ENCODE results near the gene HES5.

The HES5 gene

GRCh38 chr1:2525920-2526823 is 3.9 kb downstream of the HES5 start, which contains the start of gene PANK4:
Gene PANK4 (minus strand): TSS chr1:2526596. CDS start chr1:2526587, 9 bp downstream.
- TF ChIP-seq, protein P1, sequence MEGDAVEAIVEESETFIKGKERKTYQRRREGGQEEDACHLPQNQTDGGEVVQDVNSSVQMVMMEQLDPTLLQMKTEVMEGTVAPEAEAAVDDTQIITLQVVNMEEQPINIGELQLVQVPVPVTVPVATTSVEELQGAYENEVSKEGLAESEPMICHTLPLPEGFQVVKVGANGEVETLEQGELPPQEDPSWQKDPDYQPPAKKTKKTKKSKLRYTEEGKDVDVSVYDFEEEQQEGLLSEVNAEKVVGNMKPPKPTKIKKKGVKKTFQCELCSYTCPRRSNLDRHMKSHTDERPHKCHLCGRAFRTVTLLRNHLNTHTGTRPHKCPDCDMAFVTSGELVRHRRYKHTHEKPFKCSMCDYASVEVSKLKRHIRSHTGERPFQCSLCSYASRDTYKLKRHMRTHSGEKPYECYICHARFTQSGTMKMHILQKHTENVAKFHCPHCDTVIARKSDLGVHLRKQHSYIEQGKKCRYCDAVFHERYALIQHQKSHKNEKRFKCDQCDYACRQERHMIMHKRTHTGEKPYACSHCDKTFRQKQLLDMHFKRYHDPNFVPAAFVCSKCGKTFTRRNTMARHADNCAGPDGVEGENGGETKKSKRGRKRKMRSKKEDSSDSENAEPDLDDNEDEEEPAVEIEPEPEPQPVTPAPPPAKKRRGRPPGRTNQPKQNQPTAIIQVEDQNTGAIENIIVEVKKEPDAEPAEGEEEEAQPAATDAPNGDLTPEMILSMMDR (IDR thresholded peaks at IDR 0.05) = no peak

DNA sequence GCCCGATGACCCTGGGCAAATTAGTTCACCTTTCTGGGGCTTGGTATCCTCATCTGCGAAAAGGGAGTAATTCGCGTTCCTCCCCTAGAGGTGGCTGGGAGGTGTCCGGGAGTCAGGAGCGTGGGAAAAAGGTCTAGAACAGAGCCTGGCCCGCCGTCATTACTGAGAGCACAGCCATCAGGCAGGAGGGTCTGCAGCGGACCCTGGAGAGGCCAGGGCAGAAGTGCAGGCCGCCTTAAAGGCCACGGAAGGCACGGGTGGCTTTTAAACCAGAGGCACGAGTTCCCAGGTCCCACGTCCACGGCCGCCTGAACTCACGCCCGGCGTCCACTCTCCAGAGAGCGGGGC is 4.5 kb downstream of the HES5 start:
- TF ChIP-seq, protein P1 (IDR thresholded peaks at IDR 0.05) = no peak

- TF ChIP-seq, protein P1 (IDR thresholded peaks at IDR 0.05) = no peak
Measured at GRCh38 chr1:2523891-2524609, 6.0 kb downstream of the HES5 start.

DNA sequence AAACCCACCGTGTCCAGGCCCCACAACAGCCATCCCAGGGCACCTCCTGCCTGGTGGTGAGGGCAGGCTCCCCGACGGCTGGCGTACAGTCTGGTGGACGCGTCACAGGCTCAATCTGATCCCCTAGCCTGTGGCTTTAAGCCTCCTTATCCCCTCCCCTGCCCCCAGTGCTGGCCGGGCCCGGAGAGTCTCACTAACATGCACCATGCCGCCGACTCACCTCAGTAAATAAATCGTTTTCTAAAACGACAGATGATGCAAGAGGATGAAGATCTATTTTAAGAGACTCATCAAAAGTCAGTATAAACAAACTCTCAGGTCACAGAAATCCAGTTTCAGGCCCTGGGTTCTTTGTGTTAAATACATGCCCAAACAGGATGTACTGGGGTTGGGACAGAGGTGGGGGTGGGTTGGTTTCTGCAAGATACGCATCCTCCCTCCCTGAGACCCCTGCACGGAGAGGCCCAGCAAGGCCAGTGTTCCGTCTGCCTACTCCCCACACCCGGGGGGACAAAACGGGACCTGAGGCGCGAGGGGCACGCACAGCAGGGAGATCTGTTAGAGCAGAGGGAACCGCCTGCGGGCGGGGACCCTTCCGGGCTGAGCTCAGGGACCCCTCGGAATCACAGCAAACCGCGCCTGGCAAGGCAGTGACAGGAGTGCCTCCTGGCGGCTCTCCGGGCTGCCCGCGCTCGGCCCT is 6.7 kb downstream of the HES5 start:
- TF ChIP-seq, protein P1 (IDR thresholded peaks at IDR 0.05) = peak; percentile 41; the same call in 1 of the 2 replicates

DNA sequence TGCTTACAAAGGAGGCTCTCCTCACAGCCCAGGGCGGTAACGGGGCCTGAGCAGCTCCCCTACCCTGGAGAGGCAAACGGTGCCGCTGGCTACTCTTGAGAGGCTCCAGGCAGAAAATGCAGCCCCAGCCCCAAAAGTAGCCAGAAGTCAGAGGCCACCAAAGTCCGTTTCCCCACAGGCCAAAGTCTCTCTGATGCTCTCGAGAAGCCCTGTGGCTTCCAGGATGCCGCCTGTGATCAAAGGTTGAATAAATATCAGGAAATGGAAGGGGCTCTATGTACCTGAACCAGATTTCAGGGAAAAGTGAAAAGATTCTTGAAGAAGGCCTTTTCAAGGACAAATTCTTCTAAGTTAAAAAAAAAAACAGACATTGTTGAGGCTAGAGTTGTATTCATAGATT is 7.8 kb downstream of the HES5 start:
- TF ChIP-seq, protein P1 (IDR thresholded peaks at IDR 0.05) = no peak

- TF ChIP-seq, protein P1 (IDR thresholded peaks at IDR 0.05) = no peak
Measured at GRCh38 chr1:2520806-2521205, 9.3 kb downstream of the HES5 start.

GRCh38 chr1:2520206-2520605 is 9.9 kb downstream of the HES5 start:
- TF ChIP-seq, protein P1 (IDR thresholded peaks at IDR 0.05) = no peak

Measured in LNCAP (cell line).